Muscle layer of duodenum (tissue), 2 donors: ENCODE measurements around the gene GALNT15.

Source experiments
- H3K27ac ChIP-seq: one replicate; pipeline ENCODE4 v1.7.0; 2013; ENCODE audit warnings: mild to moderate bottlenecking, low read length
- H3K27me3 ChIP-seq: one replicate; pipeline ENCODE4 v1.7.0; 2013; ENCODE audit warnings: low read depth, mild to moderate bottlenecking, control low read depth, low read length
- H3K36me3 ChIP-seq, 2 donors: one replicate each; pipeline ENCODE4 v1.7.0; 2013; ENCODE audit warnings: low read length in 2 of 2, control low read depth in 1 of 2, mild to moderate bottlenecking in 1 of 2; ENCODE audit not compliant: insufficient read depth in 2 of 2, control insufficient read depth in 1 of 2
- H3K4me1 ChIP-seq, 2 donors: one replicate each; pipeline ENCODE4 v1.7.0; 2013; ENCODE audit warnings: low read length in 2 of 2, mild to moderate bottlenecking in 2 of 2, control low read depth in 1 of 2, moderate library complexity in 1 of 2; ENCODE audit not compliant: insufficient read depth in 2 of 2, control insufficient read depth in 1 of 2
- H3K4me3 ChIP-seq, 2 donors: one replicate each; pipeline ENCODE4 v1.7.0; 2013; ENCODE audit warnings: low read length in 2 of 2, low read depth in 1 of 2, mild to moderate bottlenecking in 1 of 2
- H3K9me3 ChIP-seq, 2 donors: one replicate each; pipeline ENCODE4 v1.7.0; 2013; ENCODE audit warnings: low read length in 2 of 2, control low read depth in 1 of 2, mild to moderate bottlenecking in 1 of 2; ENCODE audit not compliant: control insufficient read depth in 1 of 2
- donor health status: healthy.

GALNT15 gene

GRCh38 chr3:16171009-16171408 lies 3.5 kb upstream of the GALNT15 start:
- H3K4me1 ChIP-seq = peaks cover 5 to 22% of the 10 kb centered on the region in 2 donors
- no peak overlapping the region for H3K4me3 ChIP-seq
- no peaks in the 10 kb centered on the region for H3K36me3 ChIP-seq
- H3K27me3 ChIP-seq = no peaks in the 10 kb centered on the region
- no peaks in the 10 kb centered on the region for H3K9me3 ChIP-seq
- no peak overlapping the region for H3K27ac ChIP-seq

GRCh38 chr3:16171825-16172224 lies 2.7 kb upstream of the GALNT15 start:
- H3K36me3 ChIP-seq = no peaks in the 10 kb centered on the region
- no peaks in the 10 kb centered on the region for H3K9me3 ChIP-seq
- no peak overlapping the region for H3K27ac ChIP-seq
- H3K4me3 ChIP-seq = no peak overlapping the region
- H3K4me1 ChIP-seq = peaks cover 5 to 22% of the 10 kb centered on the region in 2 donors
- H3K27me3 ChIP-seq = no peaks in the 10 kb centered on the region

GRCh38 chr3:16173283-16174025 lies 1.0 kb upstream of the GALNT15 start:
- Histone ChIP-seq H3K27me3 (no peaks in the 10 kb centered on the region), H3K27ac (peak overlapping the region; percentile 6), H3K4me3 (no peak overlapping the region), H3K9me3 (no peaks in the 10 kb centered on the region), H3K4me1 (peaks cover 5 to 29% of the 10 kb centered on the region in 2 donors), H3K36me3 (no peaks in the 10 kb centered on the region)

GRCh38 chr3:16174026-16174355 lies 489 bp upstream of the GALNT15 start:
- Histone ChIP-seq H3K4me3 (peak overlapping the region in 1 of 2 donors; percentile 44), H3K27ac (no peak overlapping the region)

GRCh38 chr3:16174976-16175901 lies 759 bp downstream of the GALNT15 start:
- peak overlapping the region; percentile 27 to 44 for H3K4me3 ChIP-seq
- peak overlapping the region; percentile 33 for H3K27ac ChIP-seq
- H3K36me3 ChIP-seq = no peaks in the 10 kb centered on the region
- H3K9me3 ChIP-seq = no peaks in the 10 kb centered on the region
- H3K4me1 ChIP-seq = peaks cover 5 to 29% of the 10 kb centered on the region in 2 donors
- H3K27me3 ChIP-seq = no peaks in the 10 kb centered on the region

More at GRCh38 chr3:16174026-16174355, 489 bp upstream of the GALNT15 start:
- Histone ChIP-seq H3K4me1 (peaks cover 5 to 29% of the 10 kb centered on the region in 2 donors), H3K36me3 (no peaks in the 10 kb centered on the region), H3K9me3 (no peaks in the 10 kb centered on the region), H3K27me3 (no peaks in the 10 kb centered on the region)

- Histone ChIP-seq H3K4me3 (peak overlapping the region; percentile 34 to 44), H3K27ac (peak overlapping the region; percentile 1), H3K9me3 (no peaks in the 10 kb centered on the region), H3K36me3 (no peaks in the 10 kb centered on the region), H3K4me1 (peaks cover 5 to 29% of the 10 kb centered on the region in 2 donors), H3K27me3 (no peaks in the 10 kb centered on the region)
These were observed 2.0 kb downstream of the GALNT15 start for GRCh38 chr3:16176391-16177030.

- H3K9me3 ChIP-seq = no peaks in the 10 kb centered on the region
- H3K36me3 ChIP-seq = no peaks in the 10 kb centered on the region
- H3K4me1 ChIP-seq = peaks cover 5 to 29% of the 10 kb centered on the region in 2 donors
- H3K4me3 ChIP-seq = peak overlapping the region; percentile 44 to 48
- no peaks in the 10 kb centered on the region for H3K27me3 ChIP-seq
- no peak overlapping the region for H3K27ac ChIP-seq
These were observed 2.9 kb downstream of the GALNT15 start for GRCh38 chr3:16177382-16177781.

GRCh38 chr3:16177962-16178627 lies 3.6 kb downstream of the GALNT15 start:
- Histone ChIP-seq H3K27me3 (no peaks in the 10 kb centered on the region), H3K4me1 (peaks cover 5 to 29% of the 10 kb centered on the region in 2 donors), H3K4me3 (peak overlapping the region; percentile 44 to 48), H3K9me3 (no peaks in the 10 kb centered on the region), H3K27ac (no peak overlapping the region), H3K36me3 (no peaks in the 10 kb centered on the region)

- H3K27me3 ChIP-seq = no peaks in the 10 kb centered on the region
- H3K36me3 ChIP-seq = no peaks in the 10 kb centered on the region
- peak overlapping the region in 1 of 2 donors; percentile 48 for H3K4me3 ChIP-seq
- no peaks in the 10 kb centered on the region for H3K9me3 ChIP-seq
- H3K4me1 ChIP-seq = peaks cover 5 to 30% of the 10 kb centered on the region in 2 donors
- no peak overlapping the region for H3K27ac ChIP-seq
These were observed 4.1 kb downstream of the GALNT15 start for GRCh38 chr3:16178628-16178988.

- Histone ChIP-seq H3K27me3 (no peaks in the 10 kb centered on the region), H3K4me1 (peaks cover 5 to 30% of the 10 kb centered on the region in 2 donors), H3K36me3 (no peaks in the 10 kb centered on the region), H3K9me3 (no peaks in the 10 kb centered on the region), H3K4me3 (no peak overlapping the region), H3K27ac (no peak overlapping the region)
These were observed 4.8 kb downstream of the GALNT15 start for GRCh38 chr3:16179261-16179660.
